Activated CD8-positive, alpha-beta T cell treated with anti-CD3 and anti-CD28 coated beads for 36 hours (primary cell): ENCODE measurements around the gene ATRAID. TPM values are rescaled to one million over a fixed set of nuclear protein-coding genes. Genes with fewer than 3 reads are reported as not detected.

Experiments
- ATAC-seq: fragments of 200-7000 bp; cut with Tn5 transposase; one replicate; pipeline ENCODE4 v1.10.0; 2021; ENCODE audit warnings: mild to moderate bottlenecking, moderate library complexity
- CTCF ChIA-PET: fragments of 350-600 bp; sonication (Branson Sonifier 250); formaldehyde crosslinking; loops from one replicate; lab custom pipeline; 2021; ENCODE audit warnings: antibody characterized with exemption; lab: Charles Lee
- POLR2A ChIA-PET: fragments of 350-600 bp; sonication (Branson Sonifier 250); formaldehyde crosslinking; loops from one replicate; lab custom pipeline; 2021; ENCODE audit warnings: antibody characterized with exemption; lab: Charles Lee
- DNase-seq: peaks from one replicate; pipeline ENCODE4 v3.0.0-alpha.2; 2020
- H3K27ac Mint-ChIP-seq: one replicate; pipeline ENCODE4 v1.8.0; 2021; ENCODE audit warnings: mild to moderate bottlenecking, mixed read lengths
- H3K27me3 Mint-ChIP-seq: one replicate; pipeline ENCODE4 v1.8.0; 2021; ENCODE audit warnings: mixed read lengths
- H3K36me3 Mint-ChIP-seq: one replicate; pipeline ENCODE4 v1.8.0; 2021; ENCODE audit warnings: low read depth, mixed read lengths
- H3K4me1 Mint-ChIP-seq: one replicate; pipeline ENCODE4 v1.8.0; 2021; ENCODE audit warnings: low read depth, mixed read lengths
- H3K4me3 Mint-ChIP-seq: one replicate; pipeline ENCODE4 v1.8.0; 2021; ENCODE audit warnings: mild to moderate bottlenecking, moderate library complexity, mixed read lengths
- H3K9me3 Mint-ChIP-seq: one replicate; pipeline ENCODE4 v1.8.0; 2021; ENCODE audit warnings: mixed read lengths
- intact Hi-C: fragments of 100-400 bp; cut with micrococcal nuclease; formaldehyde crosslinking; loops from one replicate; pipeline ENCODE4 v1.10.0; 2022
- total RNA-seq, 2 experiments: library from RNA; stranded (reverse); gene quantifications; one replicate each; pipeline ENCODE4 v1.2.3, GENCODE V29; 2021
- TF ChIP-seq, protein P1 (sequence below): fragments of 200-600 bp; IDR thresholded peaks from one replicate; pipeline ENCODE4 v1.8.0; 2022; ENCODE audit warnings: antibody characterized with exemption, mild to moderate bottlenecking

Gene ATRAID
- total RNA-seq, 2 experiments from 2014 or later, result 62.6 to 65.2 TPM

DNA sequence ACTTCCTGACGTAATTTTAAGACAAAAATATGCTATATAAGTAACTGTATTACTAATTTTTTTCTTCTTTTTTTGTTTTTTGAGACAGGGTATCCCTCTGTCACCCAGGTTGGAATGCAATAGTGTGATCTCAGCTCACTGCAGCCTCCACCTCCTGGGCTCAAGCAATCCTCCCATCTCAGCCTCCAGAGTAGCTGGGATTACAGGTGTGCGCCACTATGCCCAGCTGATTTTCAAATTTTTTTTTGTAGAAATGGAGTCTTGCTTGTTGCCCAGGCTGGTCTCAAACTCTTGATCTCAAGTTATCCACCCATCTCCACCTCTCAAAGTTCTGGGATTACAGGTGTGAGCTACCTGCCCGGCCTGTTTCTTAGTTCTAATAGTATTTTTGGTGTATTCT lies 33.4 kb upstream of the ATRAID start:
- TF ChIP-seq, protein P1, sequence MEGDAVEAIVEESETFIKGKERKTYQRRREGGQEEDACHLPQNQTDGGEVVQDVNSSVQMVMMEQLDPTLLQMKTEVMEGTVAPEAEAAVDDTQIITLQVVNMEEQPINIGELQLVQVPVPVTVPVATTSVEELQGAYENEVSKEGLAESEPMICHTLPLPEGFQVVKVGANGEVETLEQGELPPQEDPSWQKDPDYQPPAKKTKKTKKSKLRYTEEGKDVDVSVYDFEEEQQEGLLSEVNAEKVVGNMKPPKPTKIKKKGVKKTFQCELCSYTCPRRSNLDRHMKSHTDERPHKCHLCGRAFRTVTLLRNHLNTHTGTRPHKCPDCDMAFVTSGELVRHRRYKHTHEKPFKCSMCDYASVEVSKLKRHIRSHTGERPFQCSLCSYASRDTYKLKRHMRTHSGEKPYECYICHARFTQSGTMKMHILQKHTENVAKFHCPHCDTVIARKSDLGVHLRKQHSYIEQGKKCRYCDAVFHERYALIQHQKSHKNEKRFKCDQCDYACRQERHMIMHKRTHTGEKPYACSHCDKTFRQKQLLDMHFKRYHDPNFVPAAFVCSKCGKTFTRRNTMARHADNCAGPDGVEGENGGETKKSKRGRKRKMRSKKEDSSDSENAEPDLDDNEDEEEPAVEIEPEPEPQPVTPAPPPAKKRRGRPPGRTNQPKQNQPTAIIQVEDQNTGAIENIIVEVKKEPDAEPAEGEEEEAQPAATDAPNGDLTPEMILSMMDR, result no peak
- Mint-ChIP-seq H3K4me3 (no peak overlapping the region), H3K9me3 (no peaks in the 10 kb centered on the region), H3K27ac (no peak overlapping the region), H3K27me3 (peaks cover 25% of the 10 kb centered on the region), H3K4me1 (no peaks in the 10 kb centered on the region), H3K36me3 (no peaks in the 10 kb centered on the region)
- POLR2A ChIA-PET, result interaction anchor here (0.7 kb wide), 1 partner anchor 8 kb away, joined by 3 read pairs; no protein-coding TSS in a partner anchor
- DNase-seq (no peak), ATAC-seq (no peak)
- intact Hi-C loops, result no loop called here
- CTCF ChIA-PET, result interaction anchor here (2.3 kb wide), 1 partner anchor 8 kb away, joined by 11 read pairs; no protein-coding TSS in a partner anchor

DNA sequence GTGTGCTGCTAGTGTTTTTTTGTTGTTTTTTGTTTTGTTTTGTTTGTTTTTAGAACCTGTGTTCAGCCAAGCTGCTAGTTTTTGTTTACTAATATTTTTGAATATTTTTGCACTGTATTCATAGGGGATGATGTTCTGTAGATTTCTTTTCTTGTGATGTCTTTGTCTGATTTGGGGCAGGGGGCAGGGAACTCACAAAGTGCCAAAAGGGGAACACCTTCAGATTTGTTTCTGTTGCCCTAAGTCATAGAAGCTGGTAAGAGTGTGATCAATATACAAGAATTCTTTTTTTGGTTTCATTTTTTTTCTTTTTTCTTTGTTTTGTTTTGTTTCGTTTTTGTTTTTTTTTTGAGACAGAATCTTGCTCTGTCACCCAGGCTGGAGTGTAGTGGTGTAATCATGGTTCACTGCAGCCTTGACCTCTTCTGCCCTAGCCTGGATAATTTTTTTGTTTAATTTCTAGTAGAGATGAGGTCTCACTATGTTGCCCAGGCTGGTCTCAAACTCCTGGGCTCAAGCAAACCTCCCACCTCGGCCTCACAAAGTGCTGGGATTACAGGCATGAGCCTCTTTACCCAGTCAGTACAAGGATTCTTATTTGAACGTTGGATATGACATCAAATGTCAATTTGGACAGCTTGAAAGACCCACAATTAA lies 32.4 kb upstream of the ATRAID start:
- H3K27ac Mint-ChIP-seq, result no peak overlapping the region
- intact Hi-C loops, result no loop called here
- H3K4me1 Mint-ChIP-seq, result no peaks in the 10 kb centered on the region
- ChIA-PET POLR2A (no interaction called here), CTCF (interaction anchor here (1.1 to 2.3 kb wide), 2 partner anchors 9 to 80 kb away, joined by 4 to 11 read pairs; no protein-coding TSS in a partner anchor)
- H3K27me3 Mint-ChIP-seq, result peaks cover 25% of the 10 kb centered on the region
- no peaks in the 10 kb centered on the region for H3K9me3 Mint-ChIP-seq
- H3K36me3 Mint-ChIP-seq, result no peaks in the 10 kb centered on the region
- ATAC-seq, result no peak
- no peak for DNase-seq
- no peak overlapping the region for H3K4me3 Mint-ChIP-seq
- TF ChIP-seq, protein P1, result no peak

DNA sequence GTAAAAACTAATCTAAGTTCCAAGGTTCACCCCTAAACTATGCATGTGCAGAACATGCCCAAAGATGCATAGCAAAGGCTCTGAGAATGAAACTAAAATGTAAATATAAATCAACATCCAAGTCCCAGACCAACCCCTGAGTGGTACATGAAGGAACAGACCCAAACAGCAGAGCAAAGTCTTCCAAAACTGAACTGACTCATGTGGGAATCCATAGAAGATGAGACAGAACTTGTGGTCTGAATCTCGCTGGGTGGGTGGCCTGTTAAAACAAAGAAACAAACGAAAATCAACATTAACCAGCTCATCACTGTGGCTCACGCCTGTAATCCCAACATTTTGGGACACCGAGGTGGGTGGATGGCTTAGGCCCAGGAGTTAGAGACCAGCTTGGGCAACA lies 29.5 kb upstream of the ATRAID start:
- ChIA-PET CTCF (interaction anchor here (1.0 to 1.5 kb wide), 3 partner anchors 9 to 49 kb away, joined by 3 to 6 read pairs (median 3); no protein-coding TSS in a partner anchor), POLR2A (no interaction called here)
- intact Hi-C loops, result no loop called here
- ATAC-seq (no peak), DNase-seq (no peak)
- Mint-ChIP-seq H3K9me3 (no peaks in the 10 kb centered on the region), H3K4me1 (no peaks in the 10 kb centered on the region), H3K27me3 (peaks cover 27% of the 10 kb centered on the region), H3K36me3 (no peaks in the 10 kb centered on the region), H3K27ac (no peak overlapping the region), H3K4me3 (no peak overlapping the region)
- TF ChIP-seq, protein P1, result no peak

DNA sequence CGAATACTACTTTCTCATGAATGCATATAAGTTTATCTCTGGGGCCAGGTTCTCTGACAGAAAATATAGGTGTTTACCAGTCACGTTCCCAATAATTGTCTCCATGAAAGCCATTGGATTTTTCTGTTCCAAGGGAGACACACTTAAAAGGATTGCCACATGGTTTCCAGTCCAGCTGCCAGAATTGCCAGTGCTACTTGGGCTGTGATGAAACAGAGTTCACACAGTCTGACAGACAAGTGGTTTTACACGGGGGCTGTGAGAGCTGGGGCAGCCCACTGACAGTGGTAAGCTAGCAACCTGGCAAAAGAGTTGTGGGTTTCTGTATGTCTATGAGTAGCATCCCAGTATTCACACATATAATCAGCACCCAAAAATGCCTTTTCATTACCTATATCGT lies 27.7 kb upstream of the ATRAID start:
- H3K4me3 Mint-ChIP-seq, result no peak overlapping the region
- no peaks in the 10 kb centered on the region for H3K36me3 Mint-ChIP-seq
- DNase-seq (no peak), ATAC-seq (no peak)
- no peaks in the 10 kb centered on the region for H3K9me3 Mint-ChIP-seq
- POLR2A ChIA-PET, result no interaction called here
- no peaks in the 10 kb centered on the region for H3K4me1 Mint-ChIP-seq
- no peak overlapping the region for H3K27ac Mint-ChIP-seq
- intact Hi-C loops, result no loop called here
- TF ChIP-seq, protein P1, result no peak
- CTCF ChIA-PET, result interaction anchor here (0.9 to 2.2 kb wide), 4 partner anchors 11 to 222 kb away, joined by 3 to 9 read pairs (median 4); no protein-coding TSS in a partner anchor
- H3K27me3 Mint-ChIP-seq, result peaks cover 22% of the 10 kb centered on the region
